GM21526 (cell line): ENCODE data around the gene FILIP1.
A peak's percentile ranks its signal among the peaks of the same experiment; 100 is the strongest.

Experiments
- ATAC-seq: cut with Tn5 transposase; IDR thresholded peaks from one replicate; pipeline ENCODE4 v1.9.1; 2021; ENCODE audit warnings: moderate library complexity; ENCODE audit not compliant: unreplicated experiment, low FRiP score

The FILIP1 gene

DNA sequence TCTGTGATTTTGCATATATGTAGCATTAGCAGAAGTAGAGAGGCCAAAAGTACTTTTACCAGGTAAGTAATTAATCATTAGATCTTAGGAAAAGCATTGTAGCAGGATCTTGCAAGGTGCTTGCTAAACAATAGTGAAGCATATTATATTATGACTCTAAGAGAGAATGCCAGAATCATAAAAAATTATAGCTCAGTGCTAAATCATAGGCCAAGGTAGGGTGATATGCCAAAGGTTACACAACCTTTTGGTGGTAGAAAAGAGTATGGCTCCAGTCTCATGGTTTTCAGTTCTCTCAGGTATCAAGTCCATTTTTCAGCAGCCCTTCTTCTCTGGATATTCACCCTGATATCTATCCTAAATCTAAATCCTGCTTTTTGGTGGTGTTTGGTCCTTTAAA lies 192.1 kb downstream of the FILIP1 start:
- ATAC-seq: no peak

GRCh38 chr6:75301088-75301487 lies 192.5 kb downstream of the FILIP1 start:
- ATAC-seq: no peak

- no peak for ATAC-seq
Measured at GRCh38 chr6:75300531-75300855, 193.1 kb downstream of the FILIP1 start.

DNA sequence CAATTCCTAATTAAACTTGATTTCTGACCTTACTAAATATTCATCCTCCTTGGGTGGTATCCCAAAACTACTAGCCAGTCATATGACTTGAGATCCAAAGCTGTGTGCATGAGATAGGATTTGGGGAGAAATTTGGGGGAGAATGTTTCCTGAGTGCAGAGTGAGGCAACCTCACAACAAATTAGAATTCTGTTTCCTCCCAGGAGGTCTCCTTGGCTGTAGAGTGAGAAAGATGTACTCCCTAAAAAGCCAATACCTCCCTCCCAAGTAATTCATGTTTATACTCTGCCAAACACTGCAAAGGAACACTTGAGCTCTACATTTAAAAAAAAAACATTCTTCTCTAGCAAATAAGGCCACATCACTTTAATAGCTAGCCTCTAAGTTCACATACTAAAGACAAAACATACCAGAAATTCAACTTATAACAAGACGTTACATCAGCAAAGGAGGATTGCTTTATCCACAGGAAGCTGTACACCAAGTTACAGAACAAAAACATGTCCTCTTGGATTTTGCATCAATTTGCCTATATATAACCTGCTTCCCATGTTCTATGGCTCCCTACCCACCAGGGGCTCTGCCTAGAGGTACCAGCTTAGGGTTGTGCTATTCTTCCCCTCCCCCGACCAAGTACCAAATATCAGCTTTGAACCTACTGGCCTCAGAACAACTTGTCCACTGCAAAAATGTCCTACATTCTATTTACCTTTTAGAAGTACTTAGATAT lies 193.6 kb downstream of the FILIP1 start:
- no peak for ATAC-seq

DNA sequence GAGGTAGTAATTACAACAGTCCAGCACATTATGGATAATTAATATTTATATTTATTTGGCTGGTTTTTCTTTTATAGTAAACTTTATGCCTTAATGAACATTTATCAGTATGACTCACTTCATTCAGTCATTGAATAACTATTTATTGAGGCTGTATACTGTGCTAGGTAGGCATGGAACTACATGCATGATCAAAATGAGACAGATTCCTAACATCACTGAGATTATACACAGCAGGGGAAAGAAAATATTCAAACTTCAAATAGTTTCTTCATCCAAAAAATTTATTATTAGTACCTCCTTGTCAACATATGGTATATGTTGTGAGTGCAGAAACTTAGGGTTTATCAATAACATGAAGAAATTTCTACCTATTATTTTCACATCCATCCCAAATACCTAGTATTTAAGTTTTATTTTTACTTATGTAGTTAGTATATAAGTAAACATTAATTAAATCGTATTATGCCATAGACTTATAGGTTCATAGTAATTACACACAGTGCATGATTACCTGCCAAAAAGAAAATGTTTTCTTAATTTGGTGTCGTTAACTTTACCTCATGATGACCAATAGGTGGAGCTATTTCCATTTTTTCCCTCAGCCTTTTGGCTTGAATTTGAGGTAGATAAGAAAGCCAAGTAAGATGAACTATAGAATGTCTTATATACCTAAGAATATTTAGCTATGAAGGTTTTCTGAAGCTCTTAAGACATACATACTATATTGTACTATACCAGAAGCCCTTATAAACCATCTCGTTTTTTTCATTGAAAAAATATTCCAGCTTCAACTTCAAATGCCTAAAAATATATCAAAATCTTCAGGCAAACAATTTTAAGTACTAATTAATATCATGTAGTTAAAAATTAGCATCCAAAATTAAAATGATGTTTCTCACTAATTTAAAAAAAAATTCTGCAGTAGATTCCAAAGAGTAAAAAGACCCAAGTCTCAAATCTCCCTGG lies 196.5 kb downstream of the FILIP1 start:
- ATAC-seq: peak; percentile 72

DNA sequence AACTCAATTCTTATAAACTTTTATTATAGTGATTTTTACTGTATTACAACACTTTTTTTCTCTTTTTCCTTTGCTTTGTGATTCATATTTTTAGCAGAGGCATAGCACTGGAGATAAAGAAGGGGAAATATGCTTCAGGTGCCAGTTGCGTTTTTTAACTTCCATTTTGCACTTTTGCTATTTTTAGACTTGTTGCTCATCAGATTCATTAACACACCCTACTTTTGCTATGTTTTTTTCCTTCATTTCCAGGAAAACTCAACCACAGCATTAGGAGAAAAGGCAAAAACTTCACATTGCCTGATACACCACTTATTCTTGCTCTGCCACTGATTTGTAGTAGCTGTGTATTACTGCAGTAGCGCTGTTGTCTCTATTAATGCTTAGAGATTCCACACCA lies 201.0 kb downstream of the FILIP1 start:
- no peak for ATAC-seq

DNA sequence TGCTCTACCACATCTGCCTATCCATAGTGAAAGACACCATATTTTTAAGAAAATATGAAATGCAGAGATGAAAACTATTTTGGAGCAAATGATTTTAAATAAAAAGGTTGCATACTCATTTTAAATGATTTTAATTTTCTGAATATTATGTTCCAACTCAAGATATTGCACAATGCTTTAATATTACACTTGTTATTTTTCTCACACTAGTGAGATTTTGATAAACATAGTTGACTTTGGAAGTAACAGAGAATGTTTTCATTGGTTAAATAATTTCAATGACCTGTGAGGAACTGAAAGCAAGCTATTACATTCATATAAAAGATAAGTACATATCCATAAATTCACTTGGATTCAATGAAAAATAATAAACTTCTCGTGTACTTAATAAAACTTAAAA lies 201.9 kb downstream of the FILIP1 start:
- ATAC-seq: no peak

GRCh38 chr6:75291331-75291730 lies 202.3 kb downstream of the FILIP1 start:
- no peak for ATAC-seq

- no peak for ATAC-seq
Measured at GRCh38 chr6:75290136-75290945, 203.3 kb downstream of the FILIP1 start.

- no peak for ATAC-seq
Measured at GRCh38 chr6:75288023-75288422, 205.6 kb downstream of the FILIP1 start.

GRCh38 chr6:75287424-75287823 lies 206.2 kb downstream of the FILIP1 start:
- no peak for ATAC-seq

DNA sequence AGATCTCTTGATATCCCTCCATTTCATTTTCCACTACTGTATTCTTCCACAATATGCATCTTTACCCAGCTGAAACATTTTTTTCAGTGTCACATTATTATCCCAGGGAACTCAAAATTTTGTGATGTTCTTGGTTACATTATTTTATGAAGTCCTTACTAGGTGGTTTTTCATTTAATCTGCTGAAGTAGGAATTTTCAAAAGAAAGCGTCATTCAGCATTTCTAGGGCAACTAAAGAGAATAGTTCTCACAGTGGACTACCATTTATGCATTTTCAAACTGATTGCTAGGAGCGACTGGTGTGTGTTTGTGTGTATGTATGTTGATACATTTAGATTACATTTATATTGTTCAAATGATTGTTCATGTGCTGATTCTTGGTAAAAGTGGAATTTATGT lies 206.6 kb downstream of the FILIP1 start:
- ATAC-seq: no peak

DNA sequence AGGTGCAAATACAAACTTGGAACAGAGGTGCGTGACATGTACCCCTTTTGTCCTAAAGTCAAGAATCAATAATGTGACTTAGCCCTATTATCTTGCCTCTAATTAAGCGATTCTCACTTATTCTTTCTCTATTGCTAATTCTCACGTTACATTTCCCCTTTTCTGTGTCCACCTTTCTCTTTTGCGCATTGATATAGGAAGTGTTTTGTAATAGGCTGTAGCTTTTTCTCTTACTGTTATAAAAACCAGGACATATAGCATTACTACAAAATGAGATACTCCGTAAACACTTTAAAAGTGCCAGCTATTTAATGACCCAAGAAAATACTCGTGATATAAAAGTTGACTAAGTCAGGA lies 208.3 kb downstream of the FILIP1 start:
- ATAC-seq: peak; percentile 15

GRCh38 chr6:75284632-75285282 lies 208.8 kb downstream of the FILIP1 start, which contains the start of gene TMEM30A:
Gene TMEM30A, minus strand, starts transcription at chr6:75284792. Its CDS starts 154 bp downstream, at chr6:75284638.
- peak; percentile 89 for ATAC-seq

- peak; percentile 22 for ATAC-seq
Measured at GRCh38 chr6:75283907-75284631, 209.5 kb downstream of the FILIP1 start.

GRCh38 chr6:75282706-75283105 lies 210.9 kb downstream of the FILIP1 start:
- no peak for ATAC-seq

DNA sequence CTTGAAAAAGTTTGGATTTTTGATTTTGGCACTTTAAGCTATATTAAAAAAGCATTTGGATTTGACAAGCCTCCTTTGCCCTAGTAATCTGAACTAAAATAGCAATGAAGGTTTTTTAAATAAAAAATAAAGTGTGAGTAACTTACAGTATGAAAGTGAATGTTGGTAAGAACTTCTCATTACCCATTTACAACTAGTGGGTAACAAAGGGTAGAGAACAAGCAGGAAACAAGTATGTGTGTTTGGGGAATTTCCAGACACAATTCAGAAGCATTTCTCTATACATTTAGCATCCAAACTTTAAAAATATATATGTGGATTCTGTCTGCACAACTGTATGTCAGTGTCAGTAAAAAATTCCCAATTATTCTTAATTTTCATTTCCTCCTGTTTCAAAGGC lies 211.9 kb downstream of the FILIP1 start:
- no peak for ATAC-seq

DNA sequence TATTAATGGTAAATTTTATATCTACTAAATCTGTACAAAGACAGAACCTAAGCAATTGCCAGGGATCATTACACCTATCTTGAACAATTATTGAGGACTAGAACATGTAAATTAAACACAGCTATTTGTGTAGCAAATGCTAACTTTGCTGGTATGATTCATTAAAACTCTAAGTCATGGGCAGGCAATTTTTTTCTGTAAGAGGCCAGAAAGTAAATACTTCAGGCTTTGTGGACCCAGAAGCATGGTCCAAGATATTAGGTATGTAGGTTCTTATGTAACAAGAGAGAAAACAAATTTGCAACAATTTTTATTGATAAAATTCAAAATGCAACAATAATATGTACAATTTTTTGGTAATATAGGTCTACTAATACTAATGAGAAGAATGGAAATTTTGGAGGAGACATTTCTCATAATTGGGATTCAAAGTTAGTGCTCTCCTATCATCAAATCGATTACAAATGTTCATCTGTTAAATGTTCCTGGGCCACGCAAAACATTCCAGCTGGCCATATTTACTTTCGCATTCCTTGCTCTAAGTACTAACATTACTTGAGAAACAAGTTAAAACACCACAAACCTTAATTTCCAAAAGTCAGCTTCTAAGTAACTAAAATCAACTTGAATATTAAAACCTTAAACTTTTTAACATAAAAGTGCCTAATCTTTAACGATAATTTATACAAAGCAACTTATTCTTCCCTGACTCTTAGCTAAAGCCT lies 213.3 kb downstream of the FILIP1 start:
- no peak for ATAC-seq

GRCh38 chr6:75279418-75279817 lies 214.2 kb downstream of the FILIP1 start:
- ATAC-seq: no peak
